ENCODE data around the gene MTHFR. TPM values are rescaled to one million over a fixed set of nuclear protein-coding genes. Genes with fewer than 3 reads are reported as not detected.

The MTHFR gene
- total RNA-seq, 1 donor from 2014 or later = 30.2 TPM

DNA sequence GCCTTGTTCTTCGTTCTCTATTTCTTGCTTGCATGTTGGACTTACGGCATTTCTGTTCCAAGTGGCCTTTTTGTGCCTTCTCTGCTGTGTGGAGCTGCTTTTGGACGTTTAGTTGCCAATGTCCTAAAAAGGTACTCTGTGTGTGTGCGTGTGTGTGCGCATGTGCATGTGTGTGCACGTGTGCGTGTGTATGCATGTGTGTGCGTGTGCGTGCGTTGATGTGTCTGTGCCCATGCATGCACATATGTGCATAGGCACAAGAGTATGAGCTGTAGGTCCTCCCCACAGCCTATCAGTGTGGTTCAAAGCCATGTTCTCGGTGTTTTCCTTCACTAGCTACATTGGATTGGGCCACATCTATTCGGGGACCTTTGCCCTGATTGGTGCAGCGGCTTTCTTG lies 28.1 kb upstream of the MTHFR start:
- DNase-seq (ENCODE audit: low read depth in 2 of 2) = no peak

DNA sequence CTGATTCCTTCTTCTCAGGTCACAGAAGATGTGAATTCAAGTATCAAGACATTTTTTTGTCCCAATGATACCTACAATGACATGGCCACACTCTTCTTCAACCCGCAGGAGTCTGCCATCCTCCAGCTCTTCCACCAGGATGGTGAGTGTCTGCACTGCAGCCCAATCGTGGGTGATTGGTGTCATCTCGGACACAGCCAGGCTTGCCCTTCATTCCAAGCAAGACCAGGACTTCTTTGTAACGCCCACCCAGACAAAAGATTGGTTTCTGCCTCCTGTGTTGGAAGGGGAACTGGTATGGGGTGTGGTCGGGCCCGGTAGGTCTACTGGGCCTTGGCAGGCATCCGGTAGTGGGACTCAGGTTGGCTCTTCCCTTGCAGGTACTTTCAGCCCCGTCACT lies 27.7 kb upstream of the MTHFR start:
- DNase-seq (ENCODE audit: low read depth in 2 of 2) = no peak

DNA sequence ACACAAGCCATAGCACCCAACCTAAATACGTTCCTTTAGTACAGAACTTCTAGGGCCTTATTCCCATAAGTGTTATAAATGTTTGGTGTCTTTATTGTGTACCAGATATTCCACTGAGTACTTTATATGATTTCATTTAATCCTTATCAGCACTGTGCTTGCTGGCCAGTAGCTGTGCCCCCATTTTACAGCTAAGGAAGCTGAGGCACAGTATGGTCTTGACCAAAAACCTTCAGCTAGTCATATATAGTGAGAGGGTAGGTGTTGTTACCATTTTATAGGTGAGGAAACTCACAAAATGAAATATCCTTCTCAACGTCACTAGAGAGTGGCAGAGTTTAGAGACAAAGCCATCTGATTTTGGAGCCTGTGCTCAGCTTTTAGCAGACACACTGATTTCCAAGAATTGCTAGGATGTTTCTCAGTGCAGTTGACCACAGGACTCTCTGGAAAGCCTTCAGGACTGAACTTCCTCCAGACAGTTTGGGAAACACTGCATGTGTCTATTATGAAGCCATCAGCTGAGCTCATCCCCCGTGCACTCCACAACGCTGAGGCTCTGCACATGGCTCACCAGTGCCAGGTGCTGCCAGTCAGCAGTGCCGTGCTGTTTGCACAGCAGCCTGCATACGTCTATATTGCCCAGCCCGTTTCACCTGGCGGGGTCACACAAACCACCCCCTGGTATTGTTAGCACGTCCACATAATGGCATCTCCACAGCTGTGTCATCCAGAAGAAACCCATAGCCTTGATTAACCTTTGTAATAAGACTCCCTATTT lies 26.4 kb upstream of the MTHFR start:
- DNase-seq (ENCODE audit: low read depth in 2 of 2) = no peak

DNA sequence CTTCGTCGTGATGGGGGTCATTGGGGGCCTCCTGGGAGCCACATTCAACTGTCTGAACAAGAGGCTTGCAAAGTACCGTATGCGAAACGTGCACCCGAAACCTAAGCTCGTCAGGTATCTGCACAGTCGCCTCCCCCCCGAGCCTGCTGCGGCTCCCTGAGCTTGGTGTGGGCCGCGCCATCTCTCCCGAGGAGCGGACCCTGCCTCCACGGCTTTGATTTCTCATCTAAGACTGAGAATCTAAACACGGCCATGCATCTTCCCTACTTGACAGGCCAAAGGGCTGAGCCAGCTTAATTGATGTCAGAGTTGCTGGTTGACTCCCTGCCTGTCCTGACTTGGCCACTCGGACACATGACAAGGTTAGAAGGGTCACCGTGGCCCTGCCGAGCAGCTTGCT lies 22.7 kb upstream of the MTHFR start:
- DNase-seq (ENCODE audit: low read depth in 2 of 2) = no peak

GRCh38 chr1:11826946-11827345 lies 21.2 kb upstream of the MTHFR start:
- DNase-seq (ENCODE audit: low read depth in 2 of 2) = no peak

- no peak for DNase-seq (ENCODE audit: low read depth in 2 of 2)
These were observed 19.4 kb upstream of the MTHFR start for GRCh38 chr1:11825131-11825530.

DNA sequence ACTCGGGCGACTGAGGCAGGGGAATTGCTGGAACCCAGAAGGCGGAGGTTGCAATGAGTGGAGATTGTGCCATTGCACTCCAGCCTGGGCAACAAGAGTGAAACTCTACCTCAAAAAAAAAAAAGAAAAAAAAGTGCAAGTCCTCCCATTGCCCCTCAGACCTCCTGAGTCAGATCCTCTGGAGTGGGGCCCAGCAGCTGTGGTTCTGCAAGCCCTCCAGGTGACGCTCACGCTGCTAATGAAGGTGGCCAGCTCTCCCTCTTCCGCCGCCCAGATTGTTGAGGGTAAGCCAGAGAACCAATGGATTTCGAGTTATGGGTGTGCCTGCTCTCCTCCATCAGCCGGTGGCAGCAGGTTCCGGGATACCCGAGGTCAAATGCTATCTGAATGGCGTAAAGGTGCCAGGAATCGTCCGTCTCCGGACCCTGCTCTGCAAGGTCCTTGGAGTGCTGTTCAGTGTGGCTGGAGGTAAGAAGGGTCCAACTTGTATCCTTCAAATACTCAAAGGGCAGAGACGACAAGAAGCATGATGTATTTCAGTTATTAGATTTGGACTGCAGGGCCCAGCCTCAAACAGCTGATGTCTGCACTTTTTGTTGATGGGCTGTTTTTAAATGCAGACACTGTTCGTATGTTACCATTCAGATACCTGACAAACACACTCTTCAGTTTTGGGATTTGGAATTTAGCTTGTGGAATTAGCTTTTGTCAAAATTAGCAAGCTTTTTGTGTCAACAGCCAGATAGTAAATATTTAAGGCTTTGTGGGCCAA lies 17.8 kb upstream of the MTHFR start:
- DNase-seq (ENCODE audit: low read depth in 2 of 2) = no peak

- no peak for DNase-seq (ENCODE audit: low read depth in 2 of 2)
These were observed 16.3 kb upstream of the MTHFR start for GRCh38 chr1:11822091-11822490.

- DNase-seq (ENCODE audit: low read depth in 2 of 2) = no peak
These were observed 11.4 kb upstream of the MTHFR start for GRCh38 chr1:11817192-11817591.

GRCh38 chr1:11813021-11813420 lies 7.3 kb upstream of the MTHFR start:
- no peak for DNase-seq (ENCODE audit: low read depth in 2 of 2)

GRCh38 chr1:11807133-11807532 lies 1.4 kb upstream of the MTHFR start:
- no peak for DNase-seq (ENCODE audit: low read depth in 2 of 2)

DNA sequence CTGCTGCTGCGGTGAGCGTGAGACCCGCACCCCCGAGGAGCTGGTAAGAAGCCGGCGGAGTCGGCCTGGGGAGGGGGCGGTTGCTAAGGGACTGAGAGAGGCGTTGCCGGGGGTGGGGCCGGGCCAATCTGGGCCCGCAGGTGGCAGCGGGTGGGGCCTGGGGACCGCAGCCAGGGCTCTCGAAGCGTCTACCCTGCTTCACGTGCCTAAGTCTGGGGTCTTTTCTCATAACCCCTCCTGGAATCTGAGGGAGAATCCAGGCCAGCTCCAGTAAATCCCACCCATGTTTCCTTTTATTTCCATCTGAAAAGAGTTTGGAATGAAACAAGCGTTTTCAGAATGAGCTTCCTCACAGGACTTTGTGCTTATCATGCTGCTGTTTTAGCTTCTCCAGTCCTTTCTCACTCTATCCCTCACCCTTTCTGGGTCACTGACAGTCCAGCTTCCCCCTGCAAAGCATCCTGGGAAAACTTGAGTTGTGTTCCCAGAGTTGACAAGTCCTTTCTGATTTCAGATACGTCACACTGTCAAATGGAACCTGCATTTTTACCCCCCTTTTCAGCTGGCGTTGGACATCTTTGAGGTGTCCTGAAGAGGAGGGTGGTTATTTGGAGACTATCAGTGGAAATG lies 658 bp upstream of the MTHFR start:
- peak in 1 of 2 donors; percentile 35 for DNase-seq (ENCODE audit: low read depth in 2 of 2)

DNA sequence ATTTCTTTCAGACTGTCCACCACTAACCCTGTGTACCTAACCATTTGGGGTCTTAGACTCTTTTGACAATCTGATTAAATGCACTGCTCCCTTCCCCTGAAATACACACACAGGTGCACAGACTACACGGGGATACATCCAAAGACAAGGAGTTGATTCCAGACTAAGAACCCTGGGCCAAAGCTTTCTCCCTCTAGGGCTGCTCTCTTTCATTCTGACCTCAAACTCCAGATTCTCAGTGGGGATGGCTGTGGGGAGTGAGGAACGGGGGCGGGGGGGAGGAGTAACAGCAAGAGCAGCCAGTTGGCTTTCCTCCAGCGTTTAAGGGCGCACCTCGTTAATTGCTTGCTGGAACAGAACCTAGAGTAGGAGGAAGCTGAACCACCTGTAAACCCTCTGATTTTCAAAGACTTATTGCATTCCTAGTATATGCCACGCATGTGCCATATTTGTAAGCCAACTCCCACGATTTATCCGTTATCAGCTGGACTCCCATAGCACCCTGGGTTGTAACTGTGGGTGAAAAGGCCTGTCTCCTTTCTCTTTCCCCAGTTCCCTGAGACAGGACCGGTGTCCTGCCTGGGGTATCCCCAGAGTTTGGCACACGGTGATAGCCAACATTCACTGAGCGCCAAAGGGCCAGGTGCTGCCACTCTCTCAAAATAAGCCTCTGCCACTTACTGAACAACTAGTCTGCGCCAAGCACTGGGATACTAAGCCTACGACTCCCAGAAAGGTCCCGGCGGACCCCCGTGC lies 920 bp downstream of the MTHFR start:
- peak in 1 of 2 donors; percentile 53 for DNase-seq (ENCODE audit: low read depth in 2 of 2)

DNA sequence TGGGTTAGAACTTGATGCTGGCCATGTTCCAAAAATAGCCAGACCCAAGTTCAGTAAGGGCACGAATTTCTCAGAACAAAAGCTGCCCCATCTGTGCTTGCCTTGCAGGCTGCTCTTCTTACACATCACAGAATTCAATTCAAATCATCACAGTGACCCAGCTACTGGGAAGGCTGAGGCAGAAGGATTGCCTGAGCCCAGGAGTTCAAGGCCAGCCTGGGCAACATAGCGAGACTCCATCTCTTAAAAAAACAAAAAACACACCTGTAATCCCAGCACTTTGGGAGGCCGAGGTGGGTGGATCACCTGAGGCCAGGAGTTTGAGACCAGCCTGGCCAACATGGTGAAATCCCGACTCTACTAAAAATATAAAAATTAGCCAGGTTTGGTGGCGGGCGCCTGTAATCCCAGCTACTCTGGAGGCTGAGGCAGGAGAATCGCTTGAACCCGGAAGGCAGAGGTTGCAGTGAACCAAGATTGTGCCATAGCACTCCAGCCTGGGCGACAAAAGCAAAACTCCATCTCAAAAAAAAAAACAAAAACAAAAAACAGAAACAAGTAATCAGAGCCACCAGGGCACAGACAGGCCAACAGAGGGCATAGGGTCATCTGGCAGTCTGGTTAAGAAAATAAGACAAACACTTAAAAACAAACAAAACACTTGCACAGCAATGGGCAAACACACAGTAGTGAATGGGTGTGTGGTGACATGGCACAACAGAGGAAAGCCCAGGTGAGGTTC lies 1.7 kb downstream of the MTHFR start:
- DNase-seq (ENCODE audit: low read depth in 2 of 2) = peak in 1 of 2 donors; percentile 25

- peak in 1 of 2 donors; percentile 94 for DNase-seq (ENCODE audit: low read depth in 2 of 2)
These were observed 2.5 kb downstream of the MTHFR start for GRCh38 chr1:11802973-11803885.

DNA sequence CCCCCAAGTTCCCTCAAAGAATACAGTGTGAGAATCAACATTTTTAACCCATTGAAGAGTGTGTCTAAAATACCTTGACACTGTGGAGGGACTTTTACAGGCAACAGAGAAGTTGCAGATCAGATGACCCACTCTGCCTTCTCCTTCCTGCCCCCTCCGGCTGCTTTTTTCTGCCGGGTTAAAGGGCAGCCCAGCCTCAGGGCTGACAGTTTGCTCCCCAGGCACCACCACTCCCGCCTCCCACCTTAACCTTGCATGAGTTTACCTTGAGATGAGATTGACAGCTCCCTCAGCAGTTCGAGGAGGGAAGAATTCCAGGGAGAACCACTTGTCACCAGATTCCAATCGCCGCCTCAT lies 3.2 kb downstream of the MTHFR start:
- peak in 1 of 2 donors; percentile 29 for DNase-seq (ENCODE audit: low read depth in 2 of 2)

- DNase-seq (ENCODE audit: low read depth in 2 of 2) = no peak
These were observed 4.9 kb downstream of the MTHFR start for GRCh38 chr1:11800756-11801433.

- no peak for DNase-seq (ENCODE audit: low read depth in 2 of 2)
These were observed 5.4 kb downstream of the MTHFR start for GRCh38 chr1:11800391-11800755.

DNA sequence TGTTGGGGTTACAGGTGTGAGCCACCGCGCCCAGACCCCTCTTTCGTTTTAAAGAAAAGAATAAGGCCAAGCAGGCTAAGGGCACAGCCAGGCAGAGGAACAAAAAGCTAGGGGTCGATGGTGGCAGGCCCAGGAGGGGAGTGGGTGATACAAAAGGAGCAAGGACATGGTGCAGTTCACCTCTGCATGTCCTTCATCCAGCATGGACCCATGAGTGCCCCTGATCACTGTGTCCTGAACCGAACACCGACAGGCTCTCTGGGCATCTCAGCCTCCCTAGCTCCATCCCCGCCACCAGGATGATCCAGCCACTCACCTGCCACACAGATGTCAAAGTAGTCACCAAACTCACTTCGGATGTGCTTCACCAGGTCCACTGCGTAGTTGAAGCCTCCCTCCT lies 5.9 kb downstream of the MTHFR start:
- no peak for DNase-seq (ENCODE audit: low read depth in 2 of 2)

DNA sequence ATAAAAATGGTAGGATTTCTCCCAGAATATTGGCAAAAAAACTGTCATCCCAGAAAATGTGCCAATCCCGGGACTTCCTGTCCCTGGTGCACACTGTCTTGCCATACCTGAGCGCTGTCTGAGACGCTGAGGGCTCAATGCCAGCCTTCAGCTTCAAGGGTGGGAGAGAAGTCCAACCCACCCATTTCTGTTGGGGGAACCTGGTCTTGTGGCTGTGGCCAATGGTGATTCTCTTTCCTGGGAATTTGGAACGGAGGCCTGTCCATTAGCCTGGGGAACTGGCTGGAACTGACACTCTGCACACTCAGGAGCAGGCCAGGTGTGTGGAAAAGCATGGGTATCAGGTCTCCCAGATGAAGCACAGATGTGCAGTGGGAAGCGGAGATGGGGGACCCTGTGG lies 6.7 kb downstream of the MTHFR start:
- DNase-seq (ENCODE audit: low read depth in 2 of 2) = no peak
